GM12878 (cell line): ENCODE results near the gene TMEM52B. TPM values are rescaled to one million over a fixed set of nuclear protein-coding genes. Genes with fewer than 3 reads are reported as not detected.
A peak's percentile ranks its signal among the peaks of the same experiment; 100 is the strongest.

ENCODE experiments used
- ATAC-seq: fragments of 200-7000 bp; cut with Tn5 transposase; 3 replicates; pipeline ENCODE4 v1.9.1; 2020; ENCODE audit warnings: mild to moderate bottlenecking, moderate library complexity
- BruUV-seq: library from RNA; stranded (reverse); fragments of 400-500 nt; replicated peaks from 2 replicates; lab custom pipeline; 2021; lab: Mats Ljungman, UMichigan
- CTCF ChIA-PET: fragments of 300-600 bp; sonication (Branson Sonifier 250); formaldehyde crosslinking; extraction: SDS; loops from one replicate; lab custom pipeline; 2021; ENCODE audit warnings: inconsistent platforms; lab: Yijun Ruan, JAX
- POLR2A ChIA-PET: fragments of 350-600 bp; formaldehyde crosslinking; extraction: SDS; loops from one replicate; lab custom pipeline; 2021; ENCODE audit warnings: inconsistent platforms; lab: Charles Lee
- RAD21 ChIA-PET: fragments of 300-600 bp; sonication (Branson Sonifier 250); formaldehyde crosslinking; loops from one replicate; lab custom pipeline; 2023; ENCODE audit warnings: antibody characterized with exemption; ENCODE audit not compliant: unreplicated experiment; lab: Charles Lee
- SMC1A ChIA-PET: fragments of 300-600 bp; sonication (Branson Sonifier 250); formaldehyde crosslinking; loops from one replicate; lab custom pipeline; 2023; ENCODE audit not compliant: unreplicated experiment, uncharacterized antibody; lab: Charles Lee
- DNase-seq: peaks from one replicate; pipeline ENCODE4 v3.0.0-alpha.2; 2011; ENCODE audit warnings: low read depth, low spot score
- FAIRE-seq: peaks from 3 replicates; lab custom pipeline; 2011; peaks lifted over from hg19 to GRCh38; lab: Jason Lieb, UNC
- H2AFZ ChIP-seq: 2 replicates; pipeline ENCODE4 v1.6.0; 2011; ENCODE audit warnings: low read depth, low read length, control low read depth; ENCODE audit not compliant: control insufficient read depth
- H3K27ac ChIP-seq: 2 replicates; pipeline ENCODE4 v1.5.1; 2011; ENCODE audit warnings: control low read depth; ENCODE audit not compliant: control insufficient read depth, insufficient read depth
- H3K27me3 ChIP-seq, 2 experiments: replicated peaks in 1 of 2; 2 replicates each; pipeline versions ENCODE4 v1.6.0 to v1.6.1; 2011; ENCODE audit warnings: low read length in 1 of 2; ENCODE audit not compliant: control insufficient read depth in 2 of 2, insufficient read depth in 2 of 2
- H3K36me3 ChIP-seq, 2 experiments: 2 replicates each; pipeline ENCODE4 v1.5.1; 2011; ENCODE audit warnings: low read length in 1 of 2; ENCODE audit not compliant: control insufficient read depth in 2 of 2, insufficient read depth in 2 of 2
- H3K4me1 ChIP-seq: 2 replicates; pipeline ENCODE4 v1.6.1; 2011; ENCODE audit warnings: mild to moderate bottlenecking, low read length, moderate library complexity, mixed read lengths; ENCODE audit not compliant: control insufficient read depth, insufficient read depth
- H3K4me2 ChIP-seq: 2 replicates; pipeline ENCODE4 v1.6.0; 2011; ENCODE audit warnings: control low read depth; ENCODE audit not compliant: control insufficient read depth, insufficient read depth
- H3K4me3 ChIP-seq: fragments of 200-600 bp; sonication (generic); 2 replicates; pipeline ENCODE4 v1.5.1; 2016
- H3K79me2 ChIP-seq: 2 replicates; pipeline ENCODE4 v1.6.0; 2011; ENCODE audit warnings: low read length; ENCODE audit not compliant: control insufficient read depth, insufficient read depth
- H3K9ac ChIP-seq: 2 replicates; pipeline ENCODE4 v1.8.0; 2011; ENCODE audit warnings: low read length, control low read depth, mixed read lengths; ENCODE audit not compliant: control insufficient read depth, insufficient read depth
- H3K9me3 ChIP-seq: replicated peaks from 3 replicates; pipeline ENCODE4 v1.5.1; 2011; ENCODE audit warnings: mild to moderate bottlenecking, low read length; ENCODE audit not compliant: control insufficient read depth, insufficient read depth
- H4K20me1 ChIP-seq: 2 replicates; pipeline ENCODE4 v1.6.0; 2011; ENCODE audit not compliant: control insufficient read depth, insufficient read depth
- CBFB ChIP-seq: IDR thresholded peaks from 2 replicates; pipeline ENCODE4 v1.6.1; 2016; ENCODE audit warnings: antibody characterized with exemption, low read depth
- CHD1 ChIP-seq: IDR thresholded peaks from 2 replicates; pipeline ENCODE4 v1.6.1; 2012; ENCODE audit warnings: low read depth, low read length, improper control_type of control experiment
- CHD4 ChIP-seq: fragments of 200-600 bp; sonication (generic); IDR thresholded peaks from 2 replicates; pipeline ENCODE4 v1.6.1; 2016; ENCODE audit warnings: mild to moderate bottlenecking
- ESRRA ChIP-seq: IDR thresholded peaks from 2 replicates; pipeline ENCODE4 v1.6.1; 2012; ENCODE audit warnings: mild to moderate bottlenecking, low read length, improper control_type of control experiment
- FOXM1 ChIP-seq: IDR thresholded peaks from 2 replicates; pipeline ENCODE4 v1.6.1; 2012; ENCODE audit warnings: low read depth, mild to moderate bottlenecking, inconsistent platforms, low read length, moderate library complexity
- IKZF2 ChIP-seq, 2 experiments: fragments of 450-650 bp; IDR thresholded peaks; 2 replicates each; pipeline ENCODE4 v1.6.1; 2017; ENCODE audit warnings: mild to moderate bottlenecking in 2 of 2, moderate library complexity in 2 of 2
- MTA2 ChIP-seq: fragments of 450-650 bp; IDR thresholded peaks from 2 replicates; pipeline ENCODE4 v1.6.1; 2016; ENCODE audit warnings: low read depth, mild to moderate bottlenecking, moderate library complexity
- RAD21 ChIP-seq: IDR thresholded peaks from 2 replicates; pipeline ENCODE4 v1.6.1; 2011; ENCODE audit warnings: mild to moderate bottlenecking, low read depth, low read length, moderate library complexity; ENCODE audit not compliant: insufficient read depth
- RB1 ChIP-seq: fragments of 450-650 bp; formaldehyde crosslinking; IDR thresholded peaks from 2 replicates; pipeline ENCODE4 v1.6.1; 2017; ENCODE audit warnings: mild to moderate bottlenecking, borderline replicate concordance
- RBBP5 ChIP-seq: fragments of 200-600 bp; sonication (generic); conservative IDR thresholded peaks from 2 replicates; pipeline ENCODE4 v1.6.1; 2016
- SIN3A ChIP-seq: IDR thresholded peaks from 2 replicates; pipeline ENCODE4 v1.6.1; 2012; ENCODE audit warnings: low read depth, low read length, improper control_type of control experiment
- WGBS: methylation state at CpG from one replicate; pipeline ENCODE4 v1.1.6; 2016; ENCODE audit warnings: low lambda C conversion rate; ENCODE audit not compliant: insufficient replicate concordance, insufficient coverage; ENCODE audit errors: missing lambda C conversion rate; 5-methylcytosine and 5-hydroxymethylcytosine counted together
- in situ Hi-C: fragments of 300-500 bp; cut with MboI; formaldehyde crosslinking; loops from 9 replicates; pipeline ENCODE4 v1.14.3; 2018; ENCODE audit warnings: mixed read lengths
- intact Hi-C: fragments of 100-400 bp; cut with micrococcal nuclease; formaldehyde crosslinking; loops from one replicate; pipeline ENCODE4 v1.14.2; 2022; ENCODE audit not compliant: unreplicated experiment
- polyA plus RNA-seq, 11 experiments: library from polyadenylated mRNA; depleted of rRNA in 4 of 11; unstranded in 6 of 11; stranded (reverse) in 5 of 11; fragments of >200 nt; fragmentation: Nextera tagmentation in 4 of 11; fragmentation: Illumina TruSeq in 1 of 11; extraction: Ambion mirVana in 4 of 11; extraction: Trizol in 1 of 11; gene quantifications; 1 replicate in 1 of 11; 2 replicates in 10 of 11; pipeline versions ENCODE4 v1.2.1 to v1.2.3, GENCODE V29; 2011 to 2016; ENCODE audit warnings: inconsistent platforms in 2 of 11, missing spikeins in 2 of 11, low read depth in 1 of 11
- total RNA-seq, 4 experiments: library from RNA; depleted of rRNA in 3 of 4; stranded (reverse); fragments of >200 nt in 3 of 4; fragmentation: Illumina TruSeq in 1 of 4; extraction: Trizol in 1 of 4; gene quantifications; 2 replicates each; pipeline versions ENCODE4 v1.2.1 to v1.2.3, GENCODE V29; 2013 to 2021
- TF ChIP-seq, protein P1 (sequence below): fragments of 150-350 bp; IDR thresholded peaks from 2 replicates; pipeline ENCODE4 v1.6.1; 2014; ENCODE audit warnings: mild to moderate bottlenecking, low read depth, low read length
- TF ChIP-seq, protein P2 (sequence below), 3 experiments: IDR thresholded peaks in 2 of 3; conservative IDR thresholded peaks in 1 of 3; 2 replicates each; pipeline ENCODE4 v1.5.1; 2011; ENCODE audit warnings: low read depth in 3 of 3, low read length in 3 of 3, mild to moderate bottlenecking in 3 of 3, control low read depth in 2 of 3, moderate library complexity in 2 of 3, inconsistent platforms in 1 of 3, mixed read lengths in 1 of 3; ENCODE audit not compliant: control insufficient read depth in 2 of 3, insufficient read depth in 1 of 3; ENCODE audit errors: extremely low read depth in 1 of 3
- TF ChIP-seq, protein P3 (sequence below): IDR thresholded peaks from 2 replicates; pipeline ENCODE4 v1.6.1; 2011; ENCODE audit warnings: borderline replicate concordance, low read depth, mild to moderate bottlenecking, moderate library complexity, mixed read lengths, low read length; ENCODE audit not compliant: insufficient read depth; ENCODE audit errors: extremely low read length
- TF ChIP-seq, protein P4 (sequence below): fragments of 450-650 bp; IDR thresholded peaks from 2 replicates; pipeline ENCODE4 v1.6.1; 2014; ENCODE audit warnings: mild to moderate bottlenecking
- TF ChIP-seq, protein P5 (sequence below): IDR thresholded peaks from 2 replicates; pipeline ENCODE4 v1.6.1; 2012; ENCODE audit warnings: low read depth, low read length, improper control_type of control experiment

Gene TMEM52B
- total and polyA plus RNA-seq, 10 of the 15 experiments (the other 5 are each of a cell fraction or from before 2014, with no cell fraction given) = not detected

DNA sequence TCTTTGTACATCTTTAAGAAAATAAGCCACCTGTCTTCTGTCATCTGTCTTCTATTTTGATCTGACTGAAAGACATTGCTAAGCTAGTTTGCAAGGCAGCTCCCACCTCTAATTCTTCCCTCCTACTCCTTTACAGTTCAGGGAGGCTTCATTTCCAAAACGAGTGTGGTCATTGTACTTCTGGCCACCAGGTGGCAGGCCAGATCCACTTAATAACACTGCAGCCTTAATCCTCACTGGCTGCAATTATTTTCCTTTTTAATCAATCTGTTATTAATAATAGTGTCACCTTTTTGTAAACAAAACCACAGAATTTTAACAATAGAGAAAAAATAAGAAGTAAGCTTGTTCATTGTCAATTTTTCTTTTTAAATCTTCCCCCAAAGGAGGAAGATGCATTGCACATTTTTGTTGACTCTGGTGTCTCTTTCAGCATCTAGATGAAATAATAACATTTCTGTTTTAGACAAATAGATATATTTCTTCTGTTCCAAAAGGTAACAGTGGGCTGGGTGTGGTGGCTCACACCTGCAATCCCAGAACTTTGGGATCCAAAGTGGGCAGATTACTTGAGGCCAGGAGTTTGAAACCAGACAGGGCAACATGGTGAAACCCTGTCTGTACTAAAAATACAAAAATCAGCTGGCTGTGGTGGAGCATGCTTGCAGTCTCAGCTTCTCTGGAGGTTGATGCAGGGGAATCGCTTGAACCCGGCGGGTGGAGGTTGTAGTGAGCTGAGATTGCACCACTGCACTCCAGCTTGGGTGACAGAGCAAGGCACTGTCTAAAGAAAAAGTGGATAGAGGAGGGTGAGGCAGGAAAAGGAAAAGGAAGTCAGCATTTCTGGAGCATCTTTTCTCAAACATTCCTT, 57.2 kb downstream of the TMEM52B start:
- ATAC-seq = peak; percentile 73
- intact Hi-C loops = loop anchor here (1.0 to 2.0 kb wide), 4 partner anchors 95 to 514 kb away; partner anchors contain the start of gene STYK1
- Histone ChIP-seq H3K9ac (no peak overlapping the region), H3K9me3 (peaks cover 12% of the 10 kb centered on the region; the same call in 2 of the 3 replicates), H4K20me1 (no peaks in the 10 kb centered on the region), H3K79me2 (no peaks in the 10 kb centered on the region), H3K27ac (no peak overlapping the region), H3K36me3 (no peaks in the 10 kb centered on the region), H3K4me3 (no peak overlapping the region), H2AFZ (no peak overlapping the region), H3K27me3 (no peaks in the 10 kb centered on the region; a peak in 1 of 4 replicates), H3K4me1 (0 out of 2 replicates have a peak, but pooled peaks cover 4% of the 10 kb centered on the region), H3K4me2 (no peak overlapping the region)
- POLR2A ChIA-PET = interaction anchor here (0.6 kb wide), 1 partner anchor 25 kb away, joined by 4 read pairs; no protein-coding TSS in a partner anchor
- in situ Hi-C loops = loop anchor here (5.0 kb wide), 3 partner anchors 326 to 516 kb away; no protein-coding TSS in a partner anchor
- RAD21 ChIA-PET = interaction anchor here (0.7 to 4.3 kb wide), 12 partner anchors 26 to 483 kb away, joined by 3 to 24 read pairs (median 4); no protein-coding TSS in a partner anchor
- SMC1A ChIA-PET = interaction anchor here (0.6 to 3.2 kb wide), 23 partner anchors 9 to 976 kb away, joined by 3 to 41 read pairs (median 4); no protein-coding TSS in a partner anchor
- FAIRE-seq = peak; percentile 62
- WGBS = 44% methylated on average over 4 of the region's 4 CpGs
- CTCF ChIA-PET = interaction anchor here (0.6 to 3.1 kb wide), 36 partner anchors 8 to 963 kb away, joined by 3 to 37 read pairs (median 4); no protein-coding TSS in a partner anchor
- BruUV-seq = no TSS peak
- no peak for DNase-seq
- TF ChIP-seq MTA2 = no peak
- no peak for TF ChIP-seq SIN3A
- TF ChIP-seq, protein P1, sequence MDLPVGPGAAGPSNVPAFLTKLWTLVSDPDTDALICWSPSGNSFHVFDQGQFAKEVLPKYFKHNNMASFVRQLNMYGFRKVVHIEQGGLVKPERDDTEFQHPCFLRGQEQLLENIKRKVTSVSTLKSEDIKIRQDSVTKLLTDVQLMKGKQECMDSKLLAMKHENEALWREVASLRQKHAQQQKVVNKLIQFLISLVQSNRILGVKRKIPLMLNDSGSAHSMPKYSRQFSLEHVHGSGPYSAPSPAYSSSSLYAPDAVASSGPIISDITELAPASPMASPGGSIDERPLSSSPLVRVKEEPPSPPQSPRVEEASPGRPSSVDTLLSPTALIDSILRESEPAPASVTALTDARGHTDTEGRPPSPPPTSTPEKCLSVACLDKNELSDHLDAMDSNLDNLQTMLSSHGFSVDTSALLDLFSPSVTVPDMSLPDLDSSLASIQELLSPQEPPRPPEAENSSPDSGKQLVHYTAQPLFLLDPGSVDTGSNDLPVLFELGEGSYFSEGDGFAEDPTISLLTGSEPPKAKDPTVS = no peak
- TF ChIP-seq RB1 = no peak
- TF ChIP-seq RBBP5 = no peak
- TF ChIP-seq, protein P2, sequence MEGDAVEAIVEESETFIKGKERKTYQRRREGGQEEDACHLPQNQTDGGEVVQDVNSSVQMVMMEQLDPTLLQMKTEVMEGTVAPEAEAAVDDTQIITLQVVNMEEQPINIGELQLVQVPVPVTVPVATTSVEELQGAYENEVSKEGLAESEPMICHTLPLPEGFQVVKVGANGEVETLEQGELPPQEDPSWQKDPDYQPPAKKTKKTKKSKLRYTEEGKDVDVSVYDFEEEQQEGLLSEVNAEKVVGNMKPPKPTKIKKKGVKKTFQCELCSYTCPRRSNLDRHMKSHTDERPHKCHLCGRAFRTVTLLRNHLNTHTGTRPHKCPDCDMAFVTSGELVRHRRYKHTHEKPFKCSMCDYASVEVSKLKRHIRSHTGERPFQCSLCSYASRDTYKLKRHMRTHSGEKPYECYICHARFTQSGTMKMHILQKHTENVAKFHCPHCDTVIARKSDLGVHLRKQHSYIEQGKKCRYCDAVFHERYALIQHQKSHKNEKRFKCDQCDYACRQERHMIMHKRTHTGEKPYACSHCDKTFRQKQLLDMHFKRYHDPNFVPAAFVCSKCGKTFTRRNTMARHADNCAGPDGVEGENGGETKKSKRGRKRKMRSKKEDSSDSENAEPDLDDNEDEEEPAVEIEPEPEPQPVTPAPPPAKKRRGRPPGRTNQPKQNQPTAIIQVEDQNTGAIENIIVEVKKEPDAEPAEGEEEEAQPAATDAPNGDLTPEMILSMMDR (IDR thresholded peaks at IDR 0.05 in 2 of 3, conservative IDR thresholded peaks at IDR 0.05 in 1 of 3; ENCODE audit: control insufficient read depth in 2 of 3, extremely low read depth in 1 of 3, insufficient read depth in 1 of 3, low read depth in 3 of 3, low read length in 3 of 3) = peak; percentile 66 to 80 (median 70)
- no peak for TF ChIP-seq ESRRA
- TF ChIP-seq CHD1 = no peak
- TF ChIP-seq CHD4 = no peak
- TF ChIP-seq, protein P3, sequence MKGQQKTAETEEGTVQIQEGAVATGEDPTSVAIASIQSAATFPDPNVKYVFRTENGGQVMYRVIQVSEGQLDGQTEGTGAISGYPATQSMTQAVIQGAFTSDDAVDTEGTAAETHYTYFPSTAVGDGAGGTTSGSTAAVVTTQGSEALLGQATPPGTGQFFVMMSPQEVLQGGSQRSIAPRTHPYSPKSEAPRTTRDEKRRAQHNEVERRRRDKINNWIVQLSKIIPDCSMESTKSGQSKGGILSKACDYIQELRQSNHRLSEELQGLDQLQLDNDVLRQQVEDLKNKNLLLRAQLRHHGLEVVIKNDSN = no peak
- TF ChIP-seq CBFB = 0 out of 2 replicates have a peak, but pooled peaks have one; percentile 54
- TF ChIP-seq, protein P4, sequence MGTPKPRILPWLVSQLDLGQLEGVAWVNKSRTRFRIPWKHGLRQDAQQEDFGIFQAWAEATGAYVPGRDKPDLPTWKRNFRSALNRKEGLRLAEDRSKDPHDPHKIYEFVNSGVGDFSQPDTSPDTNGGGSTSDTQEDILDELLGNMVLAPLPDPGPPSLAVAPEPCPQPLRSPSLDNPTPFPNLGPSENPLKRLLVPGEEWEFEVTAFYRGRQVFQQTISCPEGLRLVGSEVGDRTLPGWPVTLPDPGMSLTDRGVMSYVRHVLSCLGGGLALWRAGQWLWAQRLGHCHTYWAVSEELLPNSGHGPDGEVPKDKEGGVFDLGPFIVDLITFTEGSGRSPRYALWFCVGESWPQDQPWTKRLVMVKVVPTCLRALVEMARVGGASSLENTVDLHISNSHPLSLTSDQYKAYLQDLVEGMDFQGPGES = no peak
- no peak for TF ChIP-seq IKZF2 (IDR thresholded peaks at IDR 0.05)
- TF ChIP-seq, protein P5, sequence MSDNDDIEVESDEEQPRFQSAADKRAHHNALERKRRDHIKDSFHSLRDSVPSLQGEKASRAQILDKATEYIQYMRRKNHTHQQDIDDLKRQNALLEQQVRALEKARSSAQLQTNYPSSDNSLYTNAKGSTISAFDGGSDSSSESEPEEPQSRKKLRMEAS = no peak
- peak; percentile 94 for TF ChIP-seq RAD21
- no peak for TF ChIP-seq FOXM1
